ENCODE results near the gene NBPF4.
"Not testable (repeated sequence)": the region's sequence is repeated elsewhere in the genome, so short reads cannot be mapped to it uniquely, and the experiment has no call there.

DNA sequence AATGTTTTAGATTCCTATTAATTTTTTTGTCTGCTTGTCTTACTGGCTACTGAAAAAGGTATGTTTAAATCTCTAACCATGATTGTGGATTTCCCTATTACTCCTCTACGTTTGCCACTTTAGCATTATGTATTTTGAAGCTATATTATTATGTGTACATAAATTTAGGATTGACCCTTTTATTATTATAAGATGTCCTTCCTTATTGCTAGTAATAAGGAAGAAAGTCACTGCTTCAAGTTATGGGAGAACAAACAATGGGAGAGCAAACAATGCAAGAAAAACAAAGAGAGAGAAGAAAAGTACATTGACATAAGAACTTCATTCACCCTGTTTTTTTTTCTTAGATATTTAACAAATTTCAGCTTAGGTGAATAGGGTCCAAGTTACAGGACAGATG, 23.2 kb upstream of the NBPF4 start:
- TF ChIP-seq, protein P1, sequence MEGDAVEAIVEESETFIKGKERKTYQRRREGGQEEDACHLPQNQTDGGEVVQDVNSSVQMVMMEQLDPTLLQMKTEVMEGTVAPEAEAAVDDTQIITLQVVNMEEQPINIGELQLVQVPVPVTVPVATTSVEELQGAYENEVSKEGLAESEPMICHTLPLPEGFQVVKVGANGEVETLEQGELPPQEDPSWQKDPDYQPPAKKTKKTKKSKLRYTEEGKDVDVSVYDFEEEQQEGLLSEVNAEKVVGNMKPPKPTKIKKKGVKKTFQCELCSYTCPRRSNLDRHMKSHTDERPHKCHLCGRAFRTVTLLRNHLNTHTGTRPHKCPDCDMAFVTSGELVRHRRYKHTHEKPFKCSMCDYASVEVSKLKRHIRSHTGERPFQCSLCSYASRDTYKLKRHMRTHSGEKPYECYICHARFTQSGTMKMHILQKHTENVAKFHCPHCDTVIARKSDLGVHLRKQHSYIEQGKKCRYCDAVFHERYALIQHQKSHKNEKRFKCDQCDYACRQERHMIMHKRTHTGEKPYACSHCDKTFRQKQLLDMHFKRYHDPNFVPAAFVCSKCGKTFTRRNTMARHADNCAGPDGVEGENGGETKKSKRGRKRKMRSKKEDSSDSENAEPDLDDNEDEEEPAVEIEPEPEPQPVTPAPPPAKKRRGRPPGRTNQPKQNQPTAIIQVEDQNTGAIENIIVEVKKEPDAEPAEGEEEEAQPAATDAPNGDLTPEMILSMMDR (conservative IDR thresholded peaks at IDR 0.05): not testable (repeated sequence)
- not testable (repeated sequence) for TF ChIP-seq ZFX (IDR thresholded peaks at IDR 0.05)
